Esophagus muscularis mucosa (tissue), 4 donors: ENCODE data around the gene STAP2. TPM values are rescaled to one million over a fixed set of nuclear protein-coding genes. Genes with fewer than 3 reads are reported as not detected.
"Not testable (repeated sequence)": the region's sequence is repeated elsewhere in the genome, so short reads cannot be mapped to it uniquely, and the experiment has no call there.

Experiments used
- DNase-seq: peaks from one replicate; pipeline ENCODE4 v3.0.0-alpha.2; 2017; ENCODE audit errors: extremely low spot score
- H3K27ac ChIP-seq, 4 donors: fragments of 200-600 bp; sonication (generic); replicated peaks in 1 of 4; 1 replicate in 3 of 4; 2 replicates in 1 of 4; pipeline ENCODE4 v1.5.1; 2016 to 2019; ENCODE audit warnings: mild to moderate bottlenecking in 1 of 4
- H3K27me3 ChIP-seq, 4 donors: fragments of 200-600 bp; sonication (generic); one replicate each; pipeline versions ENCODE4 v1.5.1 to v1.6.0; 2016 to 2019
- H3K36me3 ChIP-seq, 4 donors: fragments of 200-600 bp; sonication (generic); one replicate each; pipeline ENCODE4 v1.5.1; 2016 to 2019
- H3K4me1 ChIP-seq, 4 donors: fragments of 200-600 bp; sonication (generic); one replicate each; pipeline ENCODE4 v1.5.1; 2016 to 2019
- H3K4me3 ChIP-seq, 4 donors: fragments of 200-600 bp; sonication (generic); 1 replicate in 2 of 4; 2 replicates in 2 of 4; pipeline ENCODE4 v1.5.1; 2016 to 2019; ENCODE audit warnings: mild to moderate bottlenecking in 4 of 4, moderate library complexity in 1 of 4
- H3K9me3 ChIP-seq, 4 donors: fragments of 200-600 bp; sonication (generic); 1 replicate in 3 of 4; 2 replicates in 1 of 4; pipeline ENCODE4 v1.5.1; 2016 to 2019
- CTCF ChIP-seq, 3 experiments: fragments of 200-600 bp in 2 of 3; fragments of 450-650 bp in 1 of 3; sonication (generic) in 2 of 3; IDR thresholded peaks; one replicate each; pipeline ENCODE4 v1.5.1; 2017 to 2019; ENCODE audit warnings: antibody characterized with exemption in 3 of 3, mild to moderate bottlenecking in 2 of 3, moderate library complexity in 1 of 3
- EP300 ChIP-seq: sonication (generic); formaldehyde crosslinking; IDR thresholded peaks from one replicate; pipeline ENCODE4 v1.6.1; 2017; ENCODE audit warnings: antibody characterized with exemption
- POLR2A ChIP-seq: fragments of 450-650 bp; IDR thresholded peaks from one replicate; pipeline ENCODE4 v1.6.1; 2017; ENCODE audit warnings: antibody characterized with exemption, moderate library complexity, mild to moderate bottlenecking, low read depth
- POLR2AphosphoS5 ChIP-seq, 2 donors: sonication (generic); formaldehyde crosslinking; IDR thresholded peaks; one replicate each; pipeline ENCODE4 v1.6.1; 2017; ENCODE audit warnings: antibody characterized with exemption in 2 of 2
- WGBS: methylation state at CpG from one replicate; pipeline ENCODE4 v1.1.5; 2018; 5-methylcytosine and 5-hydroxymethylcytosine counted together
- intact Hi-C: fragments of 100-400 bp; cut with DNase I; formaldehyde crosslinking; loops from one replicate; pipeline ENCODE4 v1.15.1; 2023
- total RNA-seq, 4 donors: library from RNA; depleted of rRNA; stranded (reverse); fragments of >200 nt; gene quantifications; one replicate each; pipeline versions ENCODE4 v1.1.0 to v1.2.1, GENCODE V29; 2016

STAP2 gene
- total RNA-seq, 4 donors from 2014 or later = 0.52 to 3.3 (median 1.7) TPM; not detected in 1

- intact Hi-C loops = no loop called here
- TF ChIP-seq EP300 (no peak), POLR2AphosphoS5 (IDR thresholded peaks at IDR 0.05) (no peak), POLR2A (no peak), CTCF (IDR thresholded peaks at IDR 0.05) (no peak)
- WGBS = 96% methylated on average over 7 of the region's 7 CpGs
- Histone ChIP-seq H3K4me3 (no peak overlapping the region), H3K9me3 (no peaks in the 10 kb centered on the region), H3K36me3 (no peaks in the 10 kb centered on the region), H3K27ac (no peak overlapping the region), H3K4me1 (peaks cover 5 to 17% (median 13%) of the 10 kb centered on the region in 4 donors), H3K27me3 (no peaks in the 10 kb centered on the region)
- no peak for DNase-seq
Measured at GRCh38 chr19:4334929-4335570, 3.6 kb downstream of the STAP2 start.

DNA sequence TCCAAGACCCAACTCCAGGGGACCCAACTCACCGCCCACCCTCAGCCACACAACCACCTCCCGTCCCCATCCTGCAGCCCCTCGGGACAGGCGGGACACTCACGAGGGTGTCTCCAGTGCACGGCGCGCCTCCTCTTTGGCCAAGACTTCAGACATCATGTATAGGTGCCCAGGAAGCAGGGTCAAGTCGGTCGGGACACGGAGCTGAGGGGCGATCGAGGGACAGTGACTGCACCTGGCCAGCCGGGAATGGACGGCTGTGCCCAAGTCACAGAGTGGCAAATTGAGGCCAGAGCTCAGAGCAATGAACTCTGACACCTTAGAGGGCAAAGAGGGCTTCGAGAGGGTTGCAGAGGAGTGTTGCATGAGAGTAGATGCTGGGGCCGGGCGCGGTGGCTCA is 8.8 kb downstream of the STAP2 start:
- H3K4me1 ChIP-seq = peaks cover 20 to 30% (median 26%) of the 10 kb centered on the region in 4 donors
- H3K27ac ChIP-seq = no peak overlapping the region
- DNase-seq = no peak
- 95% methylated on average over 12 of the region's 19 CpGs for WGBS
- no peak overlapping the region for H3K4me3 ChIP-seq
- H3K9me3 ChIP-seq = no peaks in the 10 kb centered on the region
- no peaks in the 10 kb centered on the region for H3K36me3 ChIP-seq
- no peak for TF ChIP-seq EP300
- no peak for TF ChIP-seq POLR2A
- TF ChIP-seq CTCF (IDR thresholded peaks at IDR 0.05) = no peak
- TF ChIP-seq POLR2AphosphoS5 (IDR thresholded peaks at IDR 0.05) = no peak
- H3K27me3 ChIP-seq = peaks cover 0 to 47% (median 7%) of the 10 kb centered on the region in 4 donors
- intact Hi-C loops = no loop called here

DNA sequence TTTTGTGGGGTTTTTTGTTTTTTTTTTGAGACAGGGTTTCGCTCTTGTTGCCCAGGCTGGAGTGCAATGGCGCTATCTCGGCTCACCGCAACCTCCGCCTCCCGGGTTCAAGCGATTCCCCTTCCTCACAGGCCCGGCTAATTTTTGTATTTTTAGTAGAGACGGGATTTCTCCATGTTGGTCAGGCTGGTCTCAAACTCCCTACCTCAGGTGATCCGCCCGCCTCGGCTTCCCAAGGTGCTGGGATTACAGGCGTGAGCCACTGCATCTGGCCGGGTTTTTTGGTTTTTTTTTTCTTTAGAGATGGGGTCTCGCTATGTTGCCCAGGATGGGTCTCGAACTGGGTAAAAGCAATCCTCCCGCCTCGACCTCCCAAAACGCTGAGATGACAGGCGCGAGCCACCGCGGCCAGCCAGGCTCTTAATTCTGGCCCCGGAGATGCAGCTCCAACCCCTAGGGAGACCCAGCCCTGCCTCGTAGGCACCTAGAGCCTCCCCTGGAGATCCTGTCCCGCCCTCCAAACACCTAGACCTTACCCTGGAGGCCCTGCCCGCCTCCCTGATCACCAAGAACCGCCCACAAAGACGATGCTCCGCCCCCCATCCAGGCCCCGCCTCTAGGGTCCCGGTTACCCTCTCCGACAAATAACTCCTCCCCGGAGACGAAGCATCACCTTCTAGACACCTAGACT is 9.5 kb downstream of the STAP2 start:
- H3K4me1 ChIP-seq = peaks cover 20 to 30% (median 26%) of the 10 kb centered on the region in 4 donors
- peak overlapping the region; percentile 36 to 60 (median 55) for H3K4me3 ChIP-seq
- H3K36me3 ChIP-seq, DNase-seq, intact Hi-C loops, H3K9me3 ChIP-seq: not testable (repeated sequence)
- H3K27ac ChIP-seq = peak overlapping the region in 3 of 4 donors; percentile 21 to 44 (median 31)
- 40% methylated on average over 35 of the region's 35 CpGs for WGBS
- H3K27me3 ChIP-seq = peaks cover 0 to 47% (median 7%) of the 10 kb centered on the region in 4 donors

DNA sequence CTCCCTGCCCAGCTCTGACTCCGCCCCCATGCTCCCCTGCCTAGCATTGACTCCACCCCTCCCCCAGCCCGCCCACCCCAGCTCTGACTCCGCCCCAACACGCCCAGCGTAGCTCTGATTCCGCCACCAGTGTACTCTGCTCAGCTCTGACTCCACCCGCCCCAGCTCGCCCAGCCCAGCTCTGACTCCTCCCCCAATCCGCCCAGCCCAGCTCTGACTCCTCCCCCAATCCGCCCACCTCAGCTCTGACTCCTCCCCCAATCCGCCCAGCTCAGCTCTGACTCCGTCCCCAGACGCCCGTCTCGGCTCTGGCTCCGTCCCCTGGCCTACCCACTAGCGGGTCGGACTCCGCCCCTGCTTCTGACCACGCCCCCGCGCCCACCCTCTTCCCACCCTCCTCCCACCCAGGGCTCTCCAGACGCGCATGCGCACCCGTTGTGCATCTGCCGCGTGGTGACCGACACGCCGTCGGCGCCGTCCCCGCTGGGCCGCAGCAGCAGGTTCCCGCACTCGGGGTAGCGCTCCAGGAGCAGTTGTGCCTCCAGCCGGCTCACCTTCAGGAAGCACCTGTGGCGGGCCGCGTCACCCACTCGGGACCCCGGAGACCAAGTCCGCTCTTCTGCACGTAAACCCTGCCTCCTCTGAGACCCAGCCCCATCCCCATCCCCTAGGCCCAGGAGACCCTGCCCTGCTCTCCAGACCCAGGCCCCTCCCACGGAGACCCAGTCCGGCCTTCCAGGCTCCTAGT is 10.2 kb downstream of the STAP2 start:
- intact Hi-C loops = no loop called here
- peak; percentile 95 for DNase-seq
- no peaks in the 10 kb centered on the region for H3K9me3 ChIP-seq
- H3K4me1 ChIP-seq = peaks cover 20 to 30% (median 26%) of the 10 kb centered on the region in 4 donors
- TF ChIP-seq CTCF (IDR thresholded peaks at IDR 0.05) (no peak), POLR2AphosphoS5 (IDR thresholded peaks at IDR 0.05) (peak; percentile 58 to 60), EP300 (no peak), POLR2A (no peak)
- H3K27me3 ChIP-seq = peaks cover 0 to 47% (median 7%) of the 10 kb centered on the region in 4 donors
- 4% methylated on average over 30 of the region's 49 CpGs for WGBS
- H3K27ac ChIP-seq = peak overlapping the region in 3 of 4 donors; percentile 42 to 58 (median 44)
- H3K4me3 ChIP-seq = peak overlapping the region; percentile 36 to 63 (median 55)
- H3K36me3 ChIP-seq = no peaks in the 10 kb centered on the region

- TF ChIP-seq POLR2A (no peak), POLR2AphosphoS5 (IDR thresholded peaks at IDR 0.05) (no peak), EP300 (no peak), CTCF (IDR thresholded peaks at IDR 0.05) (no peak)
- Histone ChIP-seq H3K4me1 (peaks cover 20 to 30% (median 26%) of the 10 kb centered on the region in 4 donors), H3K9me3 (peaks cover 0 to under 1% (median 0%) of the 10 kb centered on the region in 4 donors), H3K4me3 (peak overlapping the region; percentile 36 to 63 (median 55)), H3K27me3 (peaks cover 0 to 47% (median 7%) of the 10 kb centered on the region in 4 donors), H3K27ac (peak overlapping the region in 3 of 4 donors; percentile 42 to 58 (median 57)), H3K36me3 (no peaks in the 10 kb centered on the region)
- DNase-seq = no peak
- intact Hi-C loops = no loop called here
- 12% methylated on average over 12 of the region's 13 CpGs for WGBS
Measured at GRCh38 chr19:4327877-4328242, 10.8 kb downstream of the STAP2 start.
